Measurements from ENCODE around the gene PPP6C. TPM values are rescaled to one million over a fixed set of nuclear protein-coding genes. Genes with fewer than 3 reads are reported as not detected.
A peak's percentile ranks its signal among the peaks of the same experiment; 100 is the strongest.

PPP6C gene
- total RNA-seq, 2 donors from 2014 or later: 28.5 to 32.9 TPM

DNA sequence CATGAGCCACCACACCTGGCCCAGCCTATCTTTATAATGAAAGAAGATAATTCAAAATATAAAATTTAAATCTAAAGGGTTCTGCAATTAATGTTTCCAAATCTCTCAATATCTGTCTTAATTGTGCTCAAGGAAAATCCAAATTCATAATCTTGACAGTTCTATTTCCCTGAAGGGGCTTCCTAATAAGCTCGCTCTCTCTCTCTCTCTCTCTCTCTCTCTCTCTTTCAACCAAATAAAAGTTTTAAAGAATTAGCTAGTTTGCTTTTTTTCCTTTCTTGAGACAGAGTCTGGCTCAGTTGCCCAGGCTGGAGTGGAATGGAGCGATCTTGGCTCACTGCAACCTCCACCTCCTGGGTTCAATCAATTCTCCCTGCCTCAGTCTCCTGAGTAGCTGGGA is 33.1 kb downstream of the PPP6C start:
- peaks cover 0 to 13% of the 10 kb centered on the region in 2 donors for H3K4me1 ChIP-seq
- no peaks in the 10 kb centered on the region for H3K27me3 ChIP-seq
- H3K36me3 ChIP-seq: peaks cover 42% of the 10 kb centered on the region
- TF ChIP-seq, protein P1, sequence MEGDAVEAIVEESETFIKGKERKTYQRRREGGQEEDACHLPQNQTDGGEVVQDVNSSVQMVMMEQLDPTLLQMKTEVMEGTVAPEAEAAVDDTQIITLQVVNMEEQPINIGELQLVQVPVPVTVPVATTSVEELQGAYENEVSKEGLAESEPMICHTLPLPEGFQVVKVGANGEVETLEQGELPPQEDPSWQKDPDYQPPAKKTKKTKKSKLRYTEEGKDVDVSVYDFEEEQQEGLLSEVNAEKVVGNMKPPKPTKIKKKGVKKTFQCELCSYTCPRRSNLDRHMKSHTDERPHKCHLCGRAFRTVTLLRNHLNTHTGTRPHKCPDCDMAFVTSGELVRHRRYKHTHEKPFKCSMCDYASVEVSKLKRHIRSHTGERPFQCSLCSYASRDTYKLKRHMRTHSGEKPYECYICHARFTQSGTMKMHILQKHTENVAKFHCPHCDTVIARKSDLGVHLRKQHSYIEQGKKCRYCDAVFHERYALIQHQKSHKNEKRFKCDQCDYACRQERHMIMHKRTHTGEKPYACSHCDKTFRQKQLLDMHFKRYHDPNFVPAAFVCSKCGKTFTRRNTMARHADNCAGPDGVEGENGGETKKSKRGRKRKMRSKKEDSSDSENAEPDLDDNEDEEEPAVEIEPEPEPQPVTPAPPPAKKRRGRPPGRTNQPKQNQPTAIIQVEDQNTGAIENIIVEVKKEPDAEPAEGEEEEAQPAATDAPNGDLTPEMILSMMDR (IDR thresholded peaks at IDR 0.05): no peak
- H3K27ac ChIP-seq: no peak overlapping the region
- H3K9me3 ChIP-seq: no peaks in the 10 kb centered on the region
- DNase-seq (ENCODE audit: low spot score): no peak
- H3K4me3 ChIP-seq: no peak overlapping the region

- TF ChIP-seq, protein P1 (IDR thresholded peaks at IDR 0.05): no peak
- Histone ChIP-seq H3K4me3 (no peak overlapping the region), H3K9me3 (no peaks in the 10 kb centered on the region), H3K27me3 (no peaks in the 10 kb centered on the region), H3K27ac (peak overlapping the region in 1 of 2 donors; percentile 59), H3K4me1 (peaks cover 0 to 4% of the 10 kb centered on the region in 2 donors), H3K36me3 (peaks cover 57% of the 10 kb centered on the region)
- no peak for DNase-seq (ENCODE audit: low spot score)
Measured at GRCh38 chr9:125153712-125154367, 35.8 kb downstream of the PPP6C start.

DNA sequence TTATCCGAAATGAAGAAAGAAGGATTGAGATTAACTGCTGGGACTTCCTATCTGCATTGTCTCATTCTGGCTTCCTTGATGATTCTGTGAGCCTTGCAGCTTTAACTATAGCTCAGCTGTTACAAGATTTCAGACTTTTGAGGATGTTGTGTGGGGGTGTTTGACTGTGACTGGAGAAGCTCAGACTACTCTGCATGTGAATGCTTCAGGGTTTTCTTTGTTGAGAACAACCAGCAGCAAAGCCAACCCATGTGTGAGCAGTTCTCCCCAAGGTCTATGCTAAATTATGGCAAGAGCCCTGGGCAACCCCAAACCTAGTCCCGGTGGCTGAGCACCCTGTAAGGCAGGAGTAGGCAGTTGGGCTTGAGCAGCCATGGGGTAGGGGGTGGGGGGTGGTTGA is 37.9 kb downstream of the PPP6C start:
- Histone ChIP-seq H3K4me1 (peaks cover 0 to 4% of the 10 kb centered on the region in 2 donors), H3K4me3 (no peak overlapping the region), H3K36me3 (peaks cover 50% of the 10 kb centered on the region), H3K27me3 (no peaks in the 10 kb centered on the region), H3K9me3 (no peaks in the 10 kb centered on the region), H3K27ac (no peak overlapping the region)
- TF ChIP-seq, protein P1 (IDR thresholded peaks at IDR 0.05): no peak
- DNase-seq (ENCODE audit: low spot score): no peak

- Histone ChIP-seq H3K27ac (no peak overlapping the region), H3K36me3 (peaks cover 44% of the 10 kb centered on the region), H3K4me1 (peaks cover 0 to 4% of the 10 kb centered on the region in 2 donors), H3K4me3 (no peak overlapping the region), H3K9me3 (no peaks in the 10 kb centered on the region), H3K27me3 (no peaks in the 10 kb centered on the region)
- DNase-seq (ENCODE audit: low spot score): peak; percentile 18
- TF ChIP-seq, protein P1 (IDR thresholded peaks at IDR 0.05): no peak
Measured at GRCh38 chr9:125150349-125151245, 39.0 kb downstream of the PPP6C start.

- H3K36me3 ChIP-seq: peaks cover 24% of the 10 kb centered on the region
- no peaks in the 10 kb centered on the region for H3K9me3 ChIP-seq
- no peak for DNase-seq (ENCODE audit: low spot score)
- no peak overlapping the region for H3K4me3 ChIP-seq
- H3K27me3 ChIP-seq: no peaks in the 10 kb centered on the region
- H3K4me1 ChIP-seq: peaks cover 0 to 9% of the 10 kb centered on the region in 2 donors
- TF ChIP-seq, protein P1 (IDR thresholded peaks at IDR 0.05): no peak
- H3K27ac ChIP-seq: no peak overlapping the region
Measured at GRCh38 chr9:125147401-125147951, 42.1 kb downstream of the PPP6C start.

Measured in right atrium auricular region (tissue), 2 donors.